ENCODE data around the gene FHL3. TPM values are rescaled to one million over a fixed set of nuclear protein-coding genes. Genes with fewer than 3 reads are reported as not detected.
A peak's percentile ranks its signal among the peaks of the same experiment; 100 is the strongest.
"Not testable (repeated sequence)": the region's sequence is repeated elsewhere in the genome, so short reads cannot be mapped to it uniquely, and the experiment has no call there.

The FHL3 gene
- total RNA-seq, 2 donors from 2014 or later = 7.3 to 7.8 TPM

DNA sequence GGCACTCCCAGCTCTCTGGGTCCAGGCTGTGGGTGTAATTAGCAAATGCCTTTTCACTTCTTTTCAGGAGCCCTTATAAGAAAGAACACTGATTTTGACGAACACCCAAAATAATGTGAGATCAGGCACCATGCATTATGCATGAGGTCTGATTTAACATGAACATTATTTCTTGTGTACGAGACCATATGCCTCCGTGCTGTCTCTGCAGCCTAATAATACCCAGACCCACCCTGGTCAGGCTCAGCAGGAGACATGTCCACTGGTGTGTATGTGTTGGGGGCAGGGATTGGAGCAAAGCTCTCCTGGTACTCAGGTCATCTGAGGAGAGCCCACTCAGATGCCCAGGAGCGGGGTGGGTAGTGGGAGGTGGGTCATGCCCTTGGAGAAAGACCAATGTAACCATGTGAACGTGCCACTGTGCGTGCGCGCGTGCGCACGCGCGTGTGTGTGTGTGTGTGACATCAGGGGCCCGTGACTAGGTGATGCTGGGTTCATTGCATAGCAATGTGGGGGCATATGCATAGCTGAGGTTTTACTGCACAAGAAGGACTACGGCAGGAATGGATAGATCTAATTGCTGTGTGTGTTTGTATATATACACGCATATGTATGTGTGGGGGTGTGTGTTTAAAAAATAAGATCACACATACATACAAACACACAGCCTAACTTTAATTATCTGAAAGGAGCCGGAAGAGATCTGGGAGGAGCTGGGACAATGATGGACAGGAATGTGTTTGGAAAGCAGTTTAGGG lies 34.2 kb upstream of the FHL3 start:
- Histone ChIP-seq H3K36me3 (replicated peaks in 1 of 2; ENCODE audit: insufficient read depth in 1 of 2, low read depth in 2 of 2) (no peaks in the 10 kb centered on the region), H3K27ac (no peak overlapping the region), H3K4me1 (peaks cover 5% of the 10 kb centered on the region), H3K4me3 (no peak overlapping the region), H3K9me3 (no peaks in the 10 kb centered on the region), H3K27me3 (peaks cover 0 to 14% of the 10 kb centered on the region in 2 donors)
- intact Hi-C loops (cut with DNase I) = loop anchor here (10.0 kb wide), 1 partner anchor 795 kb away; no protein-coding TSS in a partner anchor
- WGBS, 2 donors = 75 to 81% methylated on average over 17 of the region's 17 CpGs
- ATAC-seq = no peak
- DNase-seq = no peak
- TF ChIP-seq, protein P1, sequence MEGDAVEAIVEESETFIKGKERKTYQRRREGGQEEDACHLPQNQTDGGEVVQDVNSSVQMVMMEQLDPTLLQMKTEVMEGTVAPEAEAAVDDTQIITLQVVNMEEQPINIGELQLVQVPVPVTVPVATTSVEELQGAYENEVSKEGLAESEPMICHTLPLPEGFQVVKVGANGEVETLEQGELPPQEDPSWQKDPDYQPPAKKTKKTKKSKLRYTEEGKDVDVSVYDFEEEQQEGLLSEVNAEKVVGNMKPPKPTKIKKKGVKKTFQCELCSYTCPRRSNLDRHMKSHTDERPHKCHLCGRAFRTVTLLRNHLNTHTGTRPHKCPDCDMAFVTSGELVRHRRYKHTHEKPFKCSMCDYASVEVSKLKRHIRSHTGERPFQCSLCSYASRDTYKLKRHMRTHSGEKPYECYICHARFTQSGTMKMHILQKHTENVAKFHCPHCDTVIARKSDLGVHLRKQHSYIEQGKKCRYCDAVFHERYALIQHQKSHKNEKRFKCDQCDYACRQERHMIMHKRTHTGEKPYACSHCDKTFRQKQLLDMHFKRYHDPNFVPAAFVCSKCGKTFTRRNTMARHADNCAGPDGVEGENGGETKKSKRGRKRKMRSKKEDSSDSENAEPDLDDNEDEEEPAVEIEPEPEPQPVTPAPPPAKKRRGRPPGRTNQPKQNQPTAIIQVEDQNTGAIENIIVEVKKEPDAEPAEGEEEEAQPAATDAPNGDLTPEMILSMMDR (IDR thresholded peaks at IDR 0.05) = no peak
- no peak for TF ChIP-seq POLR2A (IDR thresholded peaks at IDR 0.05)

GRCh38 chr1:38038861-38039260 lies 33.5 kb upstream of the FHL3 start:
- Histone ChIP-seq H3K36me3 (replicated peaks in 1 of 2; ENCODE audit: insufficient read depth in 1 of 2, low read depth in 2 of 2) (no peaks in the 10 kb centered on the region), H3K9me3 (no peaks in the 10 kb centered on the region), H3K27ac (no peak overlapping the region), H3K4me3 (no peak overlapping the region), H3K4me1 (no peaks in the 10 kb centered on the region), H3K27me3 (peaks cover 0 to 8% of the 10 kb centered on the region in 2 donors)
- intact Hi-C loops (cut with DNase I) = loop anchor here (10.0 kb wide), 1 partner anchor 796 kb away; no protein-coding TSS in a partner anchor
- 48 to 53% methylated on average over 9 to 10 of the region's 10 CpGs for WGBS, 2 donors
- no peak for TF ChIP-seq POLR2A (IDR thresholded peaks at IDR 0.05)
- TF ChIP-seq, protein P1 (IDR thresholded peaks at IDR 0.05) = no peak
- DNase-seq = no peak
- no peak for ATAC-seq

DNA sequence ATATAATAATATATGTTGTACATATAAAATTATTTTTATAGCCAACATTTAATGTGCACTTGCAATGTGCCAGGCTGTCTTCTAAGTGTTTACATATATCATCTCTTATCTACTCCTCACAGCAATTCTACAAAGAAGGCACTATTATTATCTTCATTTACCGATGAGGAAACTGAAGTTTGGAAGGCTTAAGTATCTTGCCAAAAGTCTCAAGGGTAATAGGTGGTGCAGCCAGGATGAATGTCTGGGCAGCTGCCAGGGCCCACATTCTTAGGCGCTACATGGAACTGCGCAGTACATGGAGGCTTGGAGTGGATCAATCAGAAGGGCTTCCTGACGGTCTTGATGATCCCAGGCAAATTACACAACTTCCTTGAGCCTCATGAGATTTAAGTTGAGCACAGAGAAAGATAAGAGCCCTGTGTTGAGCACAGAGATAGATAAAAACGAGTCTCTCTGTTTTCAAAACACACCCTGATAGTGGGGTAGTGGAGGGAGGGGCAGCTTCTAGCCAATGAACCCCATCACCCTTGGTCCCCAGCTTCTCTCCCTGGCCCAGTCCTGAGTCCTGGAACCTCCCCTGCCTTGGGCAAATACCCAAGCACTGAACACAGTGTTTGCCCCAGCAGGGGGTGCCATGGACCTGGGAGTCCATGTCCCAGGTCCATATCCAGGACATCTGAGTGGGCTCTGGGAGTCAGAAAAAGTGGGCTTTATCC lies 32.1 kb upstream of the FHL3 start:
- DNase-seq (peak in 1 of 4 donors; percentile 30), ATAC-seq (no peak)
- no peak overlapping the region for H3K4me3 ChIP-seq
- H3K9me3 ChIP-seq = no peaks in the 10 kb centered on the region
- no peak overlapping the region for H3K27ac ChIP-seq
- TF ChIP-seq, protein P1 (IDR thresholded peaks at IDR 0.05) = peak in 3 of 7 experiments; percentile 12 to 21 (median 19)
- no peak for TF ChIP-seq POLR2A (IDR thresholded peaks at IDR 0.05)
- no peaks in the 10 kb centered on the region for H3K27me3 ChIP-seq
- intact Hi-C loops (cut with DNase I) = loop anchor here (10.0 kb wide), 1 partner anchor 797 kb away; no protein-coding TSS in a partner anchor
- WGBS, 2 donors = 57 to 62% methylated on average over 5 of the region's 5 CpGs
- H3K4me1 ChIP-seq = no peaks in the 10 kb centered on the region
- no peaks in the 10 kb centered on the region for H3K36me3 ChIP-seq (replicated peaks in 1 of 2; ENCODE audit: insufficient read depth in 1 of 2, low read depth in 2 of 2)

DNA sequence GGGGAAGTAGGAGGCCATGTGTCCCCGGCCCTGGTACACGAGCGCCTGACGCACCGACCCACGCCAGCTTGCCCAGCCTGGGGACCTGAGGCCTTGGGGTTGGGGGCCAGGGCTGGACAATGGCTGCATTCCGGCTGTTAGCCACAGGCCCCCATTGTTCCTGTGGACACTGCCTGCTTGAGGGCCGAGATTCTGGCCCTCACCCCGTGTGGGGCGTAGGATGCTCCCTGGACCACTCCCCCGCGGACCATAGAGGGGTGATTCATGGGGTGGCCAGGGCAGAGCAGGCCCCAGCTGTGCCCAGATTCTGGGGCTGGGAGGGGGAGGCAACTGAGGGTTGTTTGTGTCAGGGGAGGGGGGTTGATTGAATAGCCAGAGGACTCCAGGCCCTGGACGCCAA lies 29.6 kb upstream of the FHL3 start:
- WGBS, 2 donors = 81 to 91% methylated on average over 10 to 13 of the region's 13 CpGs
- Histone ChIP-seq H3K4me1 (peaks cover 18% of the 10 kb centered on the region), H3K27ac (no peak overlapping the region), H3K4me3 (no peak overlapping the region), H3K9me3 (no peaks in the 10 kb centered on the region), H3K36me3 (replicated peaks in 1 of 2; ENCODE audit: insufficient read depth in 1 of 2, low read depth in 2 of 2) (no peaks in the 10 kb centered on the region), H3K27me3 (no peaks in the 10 kb centered on the region)
- ATAC-seq = no peak
- intact Hi-C loops (cut with DNase I) = loop anchor here (10.0 kb wide), 1 partner anchor 800 kb away; no protein-coding TSS in a partner anchor
- DNase-seq = no peak
- no peak for TF ChIP-seq POLR2A (IDR thresholded peaks at IDR 0.05)
- TF ChIP-seq, protein P1 (IDR thresholded peaks at IDR 0.05) = no peak

- not testable (repeated sequence) for H3K27me3 ChIP-seq; H3K9me3 ChIP-seq; H3K4me3 ChIP-seq; ATAC-seq; H3K36me3 ChIP-seq (replicated peaks in 1 of 2; ENCODE audit: insufficient read depth in 1 of 2, low read depth in 2 of 2); H3K27ac ChIP-seq; DNase-seq
- intact Hi-C loops (cut with DNase I) = loop anchor here (10.0 kb wide), 1 partner anchor 802 kb away; no protein-coding TSS in a partner anchor
- H3K4me1 ChIP-seq = peaks cover 31% of the 10 kb centered on the region
- 100% methylated on average over 2 of the region's 2 CpGs for WGBS, 2 donors
These were observed 27.7 kb upstream of the FHL3 start for GRCh38 chr1:38032992-38033391.

Measured in body of pancreas (tissue), 4 donors.